WI38 (cell line): ENCODE results near the gene USP36.

Source experiments
- H3K4me3 ChIP-seq: 2 replicates; pipeline ENCODE4 v1.5.1; 2011; ENCODE audit warnings: low read depth, mild to moderate bottlenecking, control low read depth, low read length
- CTCF ChIP-seq: IDR thresholded peaks from 2 replicates; pipeline ENCODE4 v1.5.1; 2012; ENCODE audit warnings: low read depth, mild to moderate bottlenecking, control low read depth, low read length

USP36 gene

DNA sequence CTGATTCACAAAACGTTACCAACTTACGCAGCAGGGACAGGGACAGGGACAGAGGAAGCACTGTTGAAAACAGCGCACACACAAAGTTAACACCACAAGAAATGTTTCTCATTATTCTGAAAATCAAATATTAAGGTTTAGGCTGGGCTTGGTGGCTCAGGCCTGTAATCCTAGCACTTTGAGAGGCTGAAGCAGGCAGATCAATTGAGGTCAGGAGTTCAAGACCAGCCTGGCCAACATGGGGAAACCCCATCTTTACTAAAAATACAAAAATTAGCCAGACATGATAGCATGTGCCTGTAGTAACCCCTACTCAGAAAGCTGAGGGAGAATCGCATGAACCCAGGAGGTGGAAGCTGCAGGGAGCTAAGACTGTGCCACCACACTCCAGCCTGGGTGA lies 62.7 kb downstream of the USP36 start:
- H3K4me3 ChIP-seq: no peak overlapping the region
- TF ChIP-seq CTCF: no peak

- no peak for TF ChIP-seq CTCF
- H3K4me3 ChIP-seq: no peak overlapping the region
Measured at GRCh38 chr17:78774956-78775571, 65.5 kb downstream of the USP36 start.

DNA sequence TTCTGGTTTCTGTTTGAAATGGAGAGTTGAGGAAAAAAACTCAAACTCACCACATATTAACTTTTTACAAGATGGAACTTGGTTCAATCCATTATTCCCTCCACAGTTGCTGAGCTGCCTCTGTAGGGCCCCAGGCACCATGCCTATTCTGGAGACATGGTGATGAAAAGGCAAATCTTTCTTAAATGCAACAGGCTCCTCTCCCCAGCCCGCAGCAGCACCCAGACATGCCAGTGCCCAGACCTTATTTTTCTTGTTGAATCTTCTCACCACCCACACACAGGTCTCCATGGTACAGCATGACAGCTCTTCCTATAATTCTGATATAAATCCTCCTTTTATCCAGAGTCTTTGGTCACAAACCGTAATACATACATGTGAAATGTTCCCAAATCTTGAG lies 66.2 kb downstream of the USP36 start:
- H3K4me3 ChIP-seq: no peak overlapping the region
- TF ChIP-seq CTCF: no peak

DNA sequence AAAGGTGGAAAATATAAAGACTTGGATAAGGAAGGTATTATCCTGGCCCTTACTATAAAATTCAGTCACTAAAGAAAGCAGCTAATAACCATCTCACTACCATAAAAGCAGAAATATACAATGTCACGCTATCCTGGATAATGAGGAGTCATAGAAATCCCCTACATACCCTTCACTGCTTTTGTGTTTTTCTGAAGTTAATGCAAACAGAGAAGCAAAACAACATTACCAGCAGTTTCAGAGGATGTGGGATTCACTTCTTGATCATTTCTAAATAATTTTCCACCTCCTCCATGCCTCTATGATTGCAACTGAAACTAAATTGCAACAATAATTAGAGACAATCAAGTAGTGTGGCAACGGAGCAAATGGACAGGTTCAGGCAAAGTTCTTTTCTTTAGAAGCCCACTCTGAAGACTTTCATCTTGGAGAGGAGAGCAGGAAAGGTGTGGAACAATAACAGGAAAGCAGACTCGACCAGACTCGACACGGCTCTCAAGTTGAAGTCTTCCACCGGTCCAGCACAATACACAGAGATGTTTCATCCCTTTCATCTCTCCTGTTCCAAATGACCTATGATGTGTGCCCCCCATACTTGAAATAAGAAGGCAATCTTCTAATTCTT lies 68.7 kb downstream of the USP36 start:
- TF ChIP-seq CTCF: no peak
- H3K4me3 ChIP-seq: no peak overlapping the region

DNA sequence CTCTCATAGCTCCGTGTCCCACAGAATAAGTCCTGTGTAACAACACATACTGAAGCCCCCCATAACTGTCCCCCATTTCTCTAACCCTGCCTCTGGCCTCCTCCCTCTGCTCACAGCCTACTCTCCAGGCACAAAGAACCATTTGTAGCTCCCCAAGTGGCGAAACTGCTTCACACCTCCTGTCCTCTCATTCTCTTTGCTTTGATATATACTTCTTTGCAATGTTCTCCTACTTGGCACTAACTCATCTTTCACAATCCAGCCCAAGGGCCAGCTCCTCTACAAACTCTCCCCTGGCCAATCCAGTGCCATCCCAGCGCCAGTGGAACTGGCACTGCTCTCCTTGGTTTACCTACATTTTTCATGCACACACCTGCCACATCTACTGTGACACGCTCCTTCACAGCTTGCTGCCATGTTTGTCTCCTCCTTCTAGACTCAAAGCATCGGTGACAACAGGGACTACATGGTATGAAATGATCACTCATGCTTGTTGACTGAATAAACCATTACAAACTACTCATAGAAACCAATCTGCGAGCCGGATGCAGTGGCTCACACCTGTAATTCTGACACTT lies 71.3 kb downstream of the USP36 start:
- no peak for TF ChIP-seq CTCF
- no peak overlapping the region for H3K4me3 ChIP-seq

GRCh38 chr17:78767806-78768205 lies 72.8 kb downstream of the USP36 start:
- TF ChIP-seq CTCF: no peak
- H3K4me3 ChIP-seq: no peak overlapping the region

GRCh38 chr17:78766743-78767294 lies 73.8 kb downstream of the USP36 start:
- no peak for TF ChIP-seq CTCF
- no peak overlapping the region for H3K4me3 ChIP-seq
